ENCODE data around the gene GNAZ.
"Not testable (repeated sequence)": the region's sequence is repeated elsewhere in the genome, so short reads cannot be mapped to it uniquely, and the experiment has no call there.

The GNAZ gene

DNA sequence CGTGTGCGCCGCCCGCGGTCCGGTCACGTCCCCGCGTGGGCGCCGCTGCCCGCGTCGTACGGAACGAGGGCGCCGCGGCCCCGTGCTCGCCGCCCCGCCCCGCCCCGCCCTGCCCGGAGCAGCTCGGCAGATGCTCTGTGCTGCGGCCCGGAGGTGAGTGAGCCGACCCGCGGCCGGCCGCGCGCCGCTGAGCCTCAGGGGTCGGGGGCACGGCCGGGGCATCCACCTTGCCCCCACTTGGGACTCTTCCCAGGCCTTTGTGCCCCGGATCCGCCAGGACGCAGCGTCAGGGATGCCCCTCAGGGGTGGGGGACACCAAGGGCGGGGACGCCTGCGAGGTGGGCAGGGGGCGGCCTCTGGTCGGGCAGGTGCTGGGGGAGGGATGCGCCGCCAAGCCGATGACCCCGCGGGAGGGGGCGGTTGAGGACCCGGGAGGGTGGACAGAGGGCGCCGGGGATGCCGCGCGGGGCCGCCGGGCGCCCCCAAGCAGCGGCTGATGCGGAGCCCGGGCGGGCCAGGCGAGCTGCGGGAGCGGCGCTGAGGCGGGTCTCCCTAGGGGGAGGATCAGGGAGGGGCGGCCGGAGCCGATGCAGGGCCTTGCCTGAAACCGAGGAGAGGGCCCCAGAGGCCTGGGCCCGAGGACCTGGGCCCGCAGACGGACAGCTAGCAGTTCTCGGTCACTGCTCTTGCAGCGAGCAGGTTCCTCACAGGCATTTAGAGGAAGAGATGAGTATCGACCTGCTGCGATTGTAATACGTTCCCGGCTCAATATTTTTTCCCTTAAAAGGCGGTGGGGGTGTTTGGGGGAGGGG lies at the start of gene GNAZ:
Gene GNAZ (plus strand): TSS at position 102 of the 812 bp plus-strand sequence. CDS start 25,177 bp downstream, outside the sequence.
- DNase-seq = no peak

DNA sequence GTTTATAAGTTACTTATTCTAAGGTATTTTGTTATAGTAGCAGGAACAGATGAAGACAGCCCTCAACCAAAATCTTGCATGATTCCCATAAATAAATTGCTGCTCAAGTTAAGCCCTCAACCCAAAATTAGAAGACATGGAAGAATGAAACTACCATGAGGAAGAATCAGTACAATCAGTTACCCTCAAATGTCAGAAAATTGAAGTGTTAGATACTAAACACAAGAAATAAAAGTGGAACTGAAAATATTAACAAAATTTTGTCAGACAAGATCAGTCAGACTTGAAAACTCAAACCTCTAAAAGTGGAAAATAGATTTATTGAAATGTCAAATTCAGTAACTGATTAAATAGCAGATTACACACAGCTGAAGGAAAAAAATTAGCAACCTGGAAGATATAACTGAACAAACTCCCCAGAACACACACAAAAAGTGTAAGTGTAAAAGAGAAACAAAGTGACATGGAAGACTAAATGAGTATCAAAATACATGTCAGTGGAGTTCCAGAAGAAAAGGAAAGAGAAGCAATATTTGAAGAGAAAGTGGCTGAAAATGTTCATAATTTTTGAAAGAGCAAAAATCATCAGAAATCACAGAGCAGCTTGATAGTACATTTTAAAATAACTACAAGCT lies 49.5 kb upstream of the GNAZ start:
- DNase-seq = no peak

- not testable (repeated sequence) for DNase-seq
These were observed 48.5 kb upstream of the GNAZ start for GRCh38 chr22:23021660-23022353.

DNA sequence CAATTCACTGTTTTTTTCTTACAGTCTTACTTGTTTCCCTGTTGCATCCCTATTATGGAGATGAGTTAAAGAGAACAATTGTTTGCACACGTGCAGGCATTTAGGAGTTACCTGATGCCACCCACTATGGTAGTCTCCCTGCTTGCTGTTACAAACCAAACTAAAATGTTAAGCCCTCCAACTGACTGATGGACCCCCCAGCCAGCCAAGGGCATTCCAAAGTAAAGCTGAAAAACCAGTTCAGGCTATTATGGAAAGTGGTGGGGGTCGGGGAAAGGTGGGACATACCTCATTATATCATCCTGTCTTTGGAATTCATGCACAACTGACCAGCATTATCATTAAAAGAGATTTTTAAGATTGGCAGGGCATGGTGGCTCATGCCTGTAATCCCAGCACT lies 47.0 kb upstream of the GNAZ start:
- no peak for DNase-seq

DNA sequence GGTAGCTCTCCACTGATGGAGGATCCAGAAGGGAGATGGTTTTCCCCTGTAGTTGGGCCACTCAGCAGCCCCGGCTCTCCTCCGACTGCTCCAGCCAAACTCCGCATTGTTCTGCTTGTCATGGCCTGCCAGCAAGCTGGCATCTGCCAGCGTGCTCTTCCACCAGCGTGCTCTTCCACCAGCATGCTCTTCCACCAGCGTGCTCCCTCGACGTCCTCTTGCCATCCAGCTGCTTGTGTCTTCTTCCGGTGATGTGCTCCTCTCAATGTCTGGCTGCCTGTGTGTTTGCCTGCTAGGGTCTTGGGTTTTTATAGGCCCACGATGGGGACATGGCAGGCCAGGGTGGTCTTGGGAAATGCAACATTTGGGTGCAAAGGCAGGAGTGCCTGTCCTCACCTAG lies 43.5 kb upstream of the GNAZ start:
- DNase-seq = no peak

DNA sequence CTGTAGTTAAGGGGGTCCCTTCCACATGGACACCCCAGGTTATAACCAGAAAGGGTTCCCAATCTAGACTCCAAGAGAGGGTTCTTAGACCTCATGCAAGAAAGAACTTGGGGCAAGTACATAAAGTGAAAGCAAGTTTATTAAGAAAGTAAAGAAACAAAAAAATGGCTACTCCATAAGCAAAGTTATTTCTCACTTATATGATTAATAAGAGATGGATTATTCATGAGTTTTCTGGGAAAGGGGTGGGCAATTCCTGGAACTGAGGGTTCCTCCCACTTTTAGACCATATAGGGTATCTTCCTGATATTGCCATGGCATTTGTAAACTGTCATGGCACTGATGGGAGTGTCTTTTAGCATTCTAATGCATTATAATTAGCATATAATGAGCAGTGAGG lies 42.5 kb upstream of the GNAZ start:
- DNase-seq = not testable (repeated sequence)

- DNase-seq = no peak
These were observed 40.6 kb upstream of the GNAZ start for GRCh38 chr22:23029521-23030228.

DNA sequence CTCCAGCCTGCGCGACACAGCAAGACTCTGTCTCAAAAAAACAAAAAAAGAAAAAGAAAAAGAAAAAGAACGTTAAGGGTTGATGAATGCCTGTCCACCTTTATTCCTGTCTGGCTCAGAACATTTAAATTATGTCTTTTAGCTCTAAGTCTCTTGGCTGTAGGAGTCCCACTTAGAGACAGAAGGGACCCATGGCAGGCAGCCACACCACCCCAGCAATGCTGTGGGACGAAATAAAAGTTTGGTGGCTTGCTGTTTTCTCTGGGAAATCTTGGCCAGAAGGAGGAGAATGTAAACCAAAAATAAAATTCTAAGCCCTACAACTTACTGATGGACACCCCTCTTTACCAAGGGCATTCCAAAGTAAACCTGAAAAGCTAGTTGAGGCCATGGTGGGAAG lies 38.9 kb upstream of the GNAZ start:
- DNase-seq = no peak

- DNase-seq = no peak
These were observed 38.5 kb upstream of the GNAZ start for GRCh38 chr22:23031786-23032185.

DNA sequence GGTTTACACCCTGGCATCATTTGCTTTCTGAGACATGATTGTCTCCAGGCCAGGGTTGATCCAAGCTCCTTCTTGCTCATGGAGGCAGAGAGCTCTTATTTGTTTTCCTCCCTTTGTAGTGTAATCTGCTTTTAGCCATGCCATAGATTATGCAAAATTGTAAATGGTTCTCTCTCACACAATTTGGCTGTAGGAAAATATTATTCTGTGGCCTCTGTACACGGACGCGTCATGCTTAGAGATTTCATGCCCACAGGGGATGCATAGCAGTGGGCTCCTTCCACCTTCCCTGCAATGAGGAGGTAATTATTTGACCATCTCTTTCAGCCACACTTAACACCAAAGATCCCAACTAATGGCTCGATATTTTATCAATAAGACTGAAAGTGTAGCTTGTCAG lies 37.7 kb upstream of the GNAZ start:
- no peak for DNase-seq

DNA sequence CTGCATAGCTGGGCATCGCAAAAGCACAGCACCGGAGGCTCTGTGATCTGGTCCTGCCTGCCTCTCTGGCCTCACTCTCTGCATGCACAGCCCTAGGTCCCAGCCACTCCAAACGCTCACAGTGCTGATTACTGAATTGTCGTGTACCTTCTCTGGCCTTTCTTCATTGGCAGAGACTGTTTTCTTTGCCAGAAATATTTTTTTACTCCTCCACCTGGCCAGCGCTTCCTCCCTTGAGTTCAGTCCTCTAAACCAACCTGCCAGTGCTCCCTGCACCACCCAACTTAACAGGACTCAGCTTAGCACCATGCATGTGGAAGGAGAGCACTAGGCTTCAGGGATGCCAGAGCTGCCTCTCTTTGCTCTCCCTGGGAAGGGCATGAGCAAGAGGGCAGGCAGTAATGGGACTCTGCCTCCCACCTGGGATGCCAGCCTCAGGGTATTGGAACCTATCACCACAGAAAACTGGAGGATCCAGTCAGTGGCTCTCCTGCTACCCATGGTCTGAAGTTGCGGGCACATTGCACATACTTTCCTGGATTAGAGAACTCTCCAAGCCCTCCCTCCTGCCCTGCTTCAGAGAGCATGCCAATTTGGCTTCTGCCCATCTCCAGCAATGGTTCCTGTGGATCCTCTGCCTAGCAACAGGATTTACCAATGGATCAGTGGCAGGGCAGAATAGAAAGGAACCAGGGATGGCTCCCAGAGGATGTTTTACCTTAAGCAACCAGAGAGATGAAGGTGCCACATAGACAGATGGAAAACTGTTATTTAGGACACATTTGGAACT lies 37.0 kb upstream of the GNAZ start:
- DNase-seq = no peak

GRCh38 chr22:23034621-23035556 lies 35.4 kb upstream of the GNAZ start:
- no peak for DNase-seq

DNA sequence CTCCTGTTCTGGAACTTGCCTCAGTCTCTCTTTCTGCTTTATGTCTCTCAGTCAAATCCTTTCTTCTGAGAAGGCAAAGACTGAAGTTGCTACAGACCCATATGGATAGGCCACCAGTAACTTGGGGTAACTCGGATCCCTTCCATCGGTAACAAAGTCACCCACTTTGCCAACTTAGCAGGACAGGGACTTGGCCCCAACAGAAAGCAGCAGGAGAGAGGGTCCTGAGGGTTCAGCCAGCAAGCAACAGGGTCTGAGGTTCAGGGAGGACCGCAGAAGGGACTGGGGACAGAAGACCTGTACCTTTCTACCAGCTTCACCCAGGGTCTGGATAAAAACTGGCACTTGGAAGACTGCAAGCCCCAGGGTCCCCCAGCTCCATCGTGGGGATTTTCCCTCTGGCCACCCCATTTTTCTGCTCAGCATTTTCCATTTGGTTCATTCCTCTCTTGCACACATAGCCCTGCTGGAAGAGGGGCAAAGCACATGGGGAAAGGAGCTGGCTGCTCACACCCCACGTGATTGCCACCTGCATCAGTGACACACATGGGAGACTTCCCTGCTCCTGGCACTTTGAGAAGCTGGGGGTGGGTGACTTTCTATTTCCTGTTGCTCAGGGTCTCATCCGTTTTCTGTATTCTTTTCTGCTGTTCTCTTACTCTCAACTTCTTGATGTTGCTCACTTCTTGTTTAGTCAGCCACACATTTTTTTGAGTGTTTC lies 34.6 kb upstream of the GNAZ start:
- DNase-seq = no peak

DNA sequence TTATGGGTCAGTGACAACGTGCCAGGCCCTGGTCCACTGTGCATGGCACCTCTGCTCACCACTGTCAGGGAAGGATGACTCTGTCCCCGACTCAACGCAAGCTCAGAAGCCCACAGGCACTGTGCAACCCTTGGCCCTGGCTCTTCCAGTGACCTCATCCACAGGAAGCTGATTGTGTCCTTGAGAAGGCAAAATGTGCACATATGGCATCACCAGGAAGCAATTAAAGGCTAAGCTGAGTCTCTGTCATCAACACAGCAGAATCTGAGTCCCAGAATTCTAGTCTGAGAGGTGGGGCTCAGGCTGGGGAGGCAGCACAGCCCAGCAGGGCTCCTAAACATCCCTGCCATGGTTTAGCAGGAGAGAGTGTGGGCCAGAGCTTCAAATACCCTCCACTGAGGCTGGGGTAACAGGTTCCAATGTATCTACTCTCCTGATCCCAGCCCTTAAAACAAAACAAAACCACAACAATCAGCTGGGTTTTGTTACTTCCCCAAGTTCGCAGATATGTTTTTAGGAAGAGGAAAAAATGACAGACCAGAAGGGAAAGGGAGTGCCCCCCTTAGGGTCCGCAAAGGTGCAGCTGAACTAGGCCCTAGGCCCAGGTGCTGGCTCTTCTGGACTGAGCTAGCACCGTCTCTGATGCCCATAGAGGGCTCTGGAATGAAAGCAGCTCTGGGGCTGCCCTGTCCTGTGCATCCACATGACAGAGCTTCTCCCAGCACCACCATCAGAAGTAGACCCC lies 33.5 kb upstream of the GNAZ start:
- DNase-seq = peak; percentile 3 to 20

GRCh38 chr22:23037429-23038333 lies 32.6 kb upstream of the GNAZ start:
- DNase-seq = peak in 1 of 2 donors; percentile 3

DNA sequence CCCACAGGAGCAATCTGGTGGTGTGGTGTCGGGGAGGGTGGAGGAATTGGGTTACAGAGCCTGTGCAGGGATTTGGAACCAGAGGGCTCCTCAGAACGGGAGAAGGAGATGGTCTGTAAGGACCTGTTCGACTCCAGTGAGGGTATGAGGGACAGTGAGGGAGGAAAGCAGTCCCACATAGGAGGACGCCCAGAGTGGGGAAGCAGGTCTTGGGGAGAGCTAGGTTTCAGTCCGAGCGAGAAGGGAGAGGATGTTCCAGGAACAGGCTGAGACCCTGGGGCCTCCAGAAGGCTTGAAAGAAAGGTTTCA lies 32.0 kb upstream of the GNAZ start:
- no peak for DNase-seq

DNA sequence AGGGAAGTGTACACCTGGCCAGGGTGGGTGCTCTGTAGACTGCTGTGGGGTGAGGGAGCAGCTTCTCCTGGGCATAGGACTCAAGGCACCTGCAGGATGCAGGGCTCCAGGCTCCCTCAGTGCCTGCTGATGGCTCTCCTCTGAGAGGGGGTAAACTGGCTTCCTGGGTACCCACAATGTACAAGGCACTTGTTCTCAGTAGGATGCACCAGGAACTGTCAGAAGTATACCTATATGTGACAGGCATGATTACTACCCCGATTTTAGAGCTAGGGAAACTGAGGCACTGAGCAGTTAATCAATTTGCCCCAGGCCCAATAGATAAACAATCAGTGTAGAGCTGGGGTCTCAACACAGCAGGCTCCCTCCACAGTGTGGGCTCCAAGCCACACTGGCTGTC lies 31.4 kb upstream of the GNAZ start:
- no peak for DNase-seq

DNA sequence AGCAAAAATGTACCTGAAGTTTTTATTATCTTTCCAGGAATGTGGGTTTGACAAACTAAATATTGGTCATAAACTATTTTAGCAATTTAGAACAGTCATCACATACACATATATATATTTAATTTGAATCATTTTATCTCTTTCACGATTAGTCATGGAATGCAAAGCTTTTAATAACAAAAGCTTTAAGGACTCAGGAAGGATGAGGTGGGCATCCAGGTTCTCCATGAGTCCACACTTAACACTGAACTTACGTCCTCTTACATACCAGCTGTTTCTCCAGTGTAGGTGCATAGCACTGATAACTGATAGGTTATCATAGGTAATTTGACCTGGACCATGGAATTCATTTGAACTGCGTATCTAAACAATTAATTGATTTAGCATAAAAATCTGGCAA lies 28.1 kb upstream of the GNAZ start:
- no peak for DNase-seq

- no peak for DNase-seq
These were observed 25.7 kb upstream of the GNAZ start for GRCh38 chr22:23044570-23044969.
